ENCODE data around the gene SLC4A4.

DNA sequence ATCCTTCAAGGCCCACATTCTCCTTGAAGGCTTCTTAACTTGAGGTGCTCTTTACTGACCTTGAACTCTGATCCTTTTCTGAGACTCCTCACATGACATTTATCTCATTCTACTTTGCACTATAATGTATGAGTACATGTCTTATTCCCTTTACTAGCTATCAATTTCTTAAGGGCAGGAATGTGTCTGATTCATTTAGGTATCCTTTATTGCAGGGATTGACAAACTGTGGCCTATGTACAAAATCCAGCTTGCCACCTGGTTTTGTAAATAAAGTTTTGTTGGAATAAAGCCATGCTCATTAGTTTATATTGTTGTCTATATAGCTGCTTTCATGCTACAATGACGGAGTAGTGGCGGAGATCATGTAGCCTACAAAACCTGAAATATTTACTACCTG lies 36.7 kb downstream of the SLC4A4 start:
- TF ChIP-seq, protein P1, sequence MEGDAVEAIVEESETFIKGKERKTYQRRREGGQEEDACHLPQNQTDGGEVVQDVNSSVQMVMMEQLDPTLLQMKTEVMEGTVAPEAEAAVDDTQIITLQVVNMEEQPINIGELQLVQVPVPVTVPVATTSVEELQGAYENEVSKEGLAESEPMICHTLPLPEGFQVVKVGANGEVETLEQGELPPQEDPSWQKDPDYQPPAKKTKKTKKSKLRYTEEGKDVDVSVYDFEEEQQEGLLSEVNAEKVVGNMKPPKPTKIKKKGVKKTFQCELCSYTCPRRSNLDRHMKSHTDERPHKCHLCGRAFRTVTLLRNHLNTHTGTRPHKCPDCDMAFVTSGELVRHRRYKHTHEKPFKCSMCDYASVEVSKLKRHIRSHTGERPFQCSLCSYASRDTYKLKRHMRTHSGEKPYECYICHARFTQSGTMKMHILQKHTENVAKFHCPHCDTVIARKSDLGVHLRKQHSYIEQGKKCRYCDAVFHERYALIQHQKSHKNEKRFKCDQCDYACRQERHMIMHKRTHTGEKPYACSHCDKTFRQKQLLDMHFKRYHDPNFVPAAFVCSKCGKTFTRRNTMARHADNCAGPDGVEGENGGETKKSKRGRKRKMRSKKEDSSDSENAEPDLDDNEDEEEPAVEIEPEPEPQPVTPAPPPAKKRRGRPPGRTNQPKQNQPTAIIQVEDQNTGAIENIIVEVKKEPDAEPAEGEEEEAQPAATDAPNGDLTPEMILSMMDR (IDR thresholded peaks at IDR 0.05; ENCODE audit: control extremely low read depth in 1 of 3, insufficient read depth in 1 of 3, low read depth in 1 of 3, low read length in 3 of 3), result no peak
- no peak for TF ChIP-seq ATF3 (IDR thresholded peaks at IDR 0.05; ENCODE audit: insufficient read depth, low read depth, low read length)
- TF ChIP-seq CBX5 (IDR thresholded peaks at IDR 0.05; ENCODE audit: low read depth, low read length), result no peak
- no peak for TF ChIP-seq RAD21 (IDR thresholded peaks at IDR 0.05 in 1 of 2, conservative IDR thresholded peaks at IDR 0.05 in 1 of 2; ENCODE audit: low read depth in 2 of 2, low read length in 2 of 2)
- TF ChIP-seq, protein P2, sequence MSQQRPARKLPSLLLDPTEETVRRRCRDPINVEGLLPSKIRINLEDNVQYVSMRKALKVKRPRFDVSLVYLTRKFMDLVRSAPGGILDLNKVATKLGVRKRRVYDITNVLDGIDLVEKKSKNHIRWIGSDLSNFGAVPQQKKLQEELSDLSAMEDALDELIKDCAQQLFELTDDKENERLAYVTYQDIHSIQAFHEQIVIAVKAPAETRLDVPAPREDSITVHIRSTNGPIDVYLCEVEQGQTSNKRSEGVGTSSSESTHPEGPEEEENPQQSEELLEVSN (IDR thresholded peaks at IDR 0.05), result no peak
- TF ChIP-seq POLR2AphosphoS5 (IDR thresholded peaks at IDR 0.05; ENCODE audit: low read depth, low read length), result no peak
- TF ChIP-seq PHF8 (conservative IDR thresholded peaks at IDR 0.05; ENCODE audit: low read depth, low read length), result no peak
- no peak for TF ChIP-seq CBX8 (IDR thresholded peaks at IDR 0.05; ENCODE audit: borderline replicate concordance, low read depth, low read length)
- TF ChIP-seq ATF2 (IDR thresholded peaks at IDR 0.05; ENCODE audit: low read length), result no peak
- no peak for TF ChIP-seq RBBP5 (IDR thresholded peaks at IDR 0.05; ENCODE audit: borderline replicate concordance, low read depth, low read length)
- TF ChIP-seq SP4 (IDR thresholded peaks at IDR 0.05; ENCODE audit: low read length), result no peak
- TF ChIP-seq SUZ12 (IDR thresholded peaks at IDR 0.05; ENCODE audit: low read length), result no peak
- TF ChIP-seq EZH2 (IDR thresholded peaks at IDR 0.05; ENCODE audit: low read depth, low read length, severe bottlenecking), result no peak
- TF ChIP-seq YY1 (IDR thresholded peaks at IDR 0.05; ENCODE audit: low read depth, low read length), result no peak

Data from H1 (cell line).